Ascending aorta (tissue), 2 donors: ENCODE results near the gene PYGB. TPM values are rescaled to one million over a fixed set of nuclear protein-coding genes. Genes with fewer than 3 reads are reported as not detected.
A peak's percentile ranks its signal among the peaks of the same experiment; 100 is the strongest.

ENCODE experiments used
- DNase-seq, 2 donors: peaks; one replicate each; pipeline ENCODE4 v3.0.0-alpha.2; 2019; ENCODE audit warnings: low spot score in 2 of 2
- H3K27ac ChIP-seq, 2 donors: fragments of 200-600 bp; sonication (generic); one replicate each; pipeline ENCODE4 v1.5.1; 2016 to 2017; ENCODE audit warnings: mild to moderate bottlenecking in 1 of 2
- H3K27me3 ChIP-seq: fragments of 200-600 bp; sonication (generic); one replicate; pipeline ENCODE4 v1.5.1; 2017
- H3K36me3 ChIP-seq, 2 donors: fragments of 200-600 bp; sonication (generic); one replicate each; pipeline ENCODE4 v1.5.1; 2016
- H3K4me1 ChIP-seq, 2 donors: fragments of 200-600 bp; sonication (generic); one replicate each; pipeline ENCODE4 v1.5.1; 2016 to 2017; ENCODE audit warnings: mild to moderate bottlenecking in 1 of 2
- H3K4me3 ChIP-seq, 2 donors: fragments of 200-600 bp; sonication (generic); one replicate each; pipeline ENCODE4 v1.5.1; 2016 to 2017; ENCODE audit warnings: mild to moderate bottlenecking in 1 of 2
- H3K9me3 ChIP-seq, 2 donors: fragments of 200-600 bp; sonication (generic); one replicate each; pipeline ENCODE4 v1.5.1; 2016
- intact Hi-C: fragments of 100-400 bp; cut with DNase I; formaldehyde crosslinking; loops from one replicate; pipeline ENCODE4 v1.15.1; 2023
- total RNA-seq: library from RNA; depleted of rRNA; stranded (reverse); fragments of >200 nt; gene quantifications from one replicate; pipeline ENCODE4 v1.1.0, GENCODE V29; 2016
- TF ChIP-seq, protein P1 (sequence below), 3 experiments: fragments of 200-600 bp in 2 of 3; fragments of 450-650 bp in 1 of 3; sonication (generic) in 2 of 3; IDR thresholded peaks; one replicate each; pipeline ENCODE4 v1.5.1; 2016 to 2019; ENCODE audit warnings: antibody characterized with exemption in 3 of 3, mild to moderate bottlenecking in 1 of 3, moderate library complexity in 1 of 3

Gene PYGB
- total RNA-seq, 1 donor from 2014 or later, result 125 TPM

DNA sequence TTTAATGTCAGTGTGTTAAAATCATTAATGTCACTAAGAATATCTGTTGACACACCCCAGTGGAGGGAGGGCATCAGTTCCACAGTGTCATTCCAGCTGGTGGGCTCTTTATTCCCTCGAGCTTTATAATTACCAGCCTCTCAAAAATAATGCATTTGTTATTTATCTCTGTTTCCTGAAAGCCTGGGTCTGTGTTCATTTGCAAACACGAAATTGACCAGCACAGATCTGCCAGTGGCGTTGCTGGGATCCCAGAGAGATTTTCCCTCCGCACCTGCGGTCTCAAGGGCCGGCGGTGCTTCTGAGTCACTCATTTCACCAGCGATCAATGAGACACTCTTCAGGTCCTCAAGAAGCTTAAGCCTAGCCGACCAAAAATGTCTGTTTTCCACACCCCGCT is 5.7 kb upstream of the PYGB start:
- H3K4me3 ChIP-seq, result no peak overlapping the region
- intact Hi-C loops, result loop anchor here (10.0 kb wide), 1 partner anchor 293 kb away; no protein-coding TSS in a partner anchor
- no peaks in the 10 kb centered on the region for H3K36me3 ChIP-seq
- H3K27ac ChIP-seq, result no peak overlapping the region
- peaks cover 21 to 36% of the 10 kb centered on the region in 2 donors for H3K4me1 ChIP-seq
- H3K27me3 ChIP-seq, result no peaks in the 10 kb centered on the region
- TF ChIP-seq, protein P1, sequence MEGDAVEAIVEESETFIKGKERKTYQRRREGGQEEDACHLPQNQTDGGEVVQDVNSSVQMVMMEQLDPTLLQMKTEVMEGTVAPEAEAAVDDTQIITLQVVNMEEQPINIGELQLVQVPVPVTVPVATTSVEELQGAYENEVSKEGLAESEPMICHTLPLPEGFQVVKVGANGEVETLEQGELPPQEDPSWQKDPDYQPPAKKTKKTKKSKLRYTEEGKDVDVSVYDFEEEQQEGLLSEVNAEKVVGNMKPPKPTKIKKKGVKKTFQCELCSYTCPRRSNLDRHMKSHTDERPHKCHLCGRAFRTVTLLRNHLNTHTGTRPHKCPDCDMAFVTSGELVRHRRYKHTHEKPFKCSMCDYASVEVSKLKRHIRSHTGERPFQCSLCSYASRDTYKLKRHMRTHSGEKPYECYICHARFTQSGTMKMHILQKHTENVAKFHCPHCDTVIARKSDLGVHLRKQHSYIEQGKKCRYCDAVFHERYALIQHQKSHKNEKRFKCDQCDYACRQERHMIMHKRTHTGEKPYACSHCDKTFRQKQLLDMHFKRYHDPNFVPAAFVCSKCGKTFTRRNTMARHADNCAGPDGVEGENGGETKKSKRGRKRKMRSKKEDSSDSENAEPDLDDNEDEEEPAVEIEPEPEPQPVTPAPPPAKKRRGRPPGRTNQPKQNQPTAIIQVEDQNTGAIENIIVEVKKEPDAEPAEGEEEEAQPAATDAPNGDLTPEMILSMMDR (IDR thresholded peaks at IDR 0.05), result no peak
- peak in 1 of 2 donors; percentile 39 for DNase-seq
- H3K9me3 ChIP-seq, result no peaks in the 10 kb centered on the region

DNA sequence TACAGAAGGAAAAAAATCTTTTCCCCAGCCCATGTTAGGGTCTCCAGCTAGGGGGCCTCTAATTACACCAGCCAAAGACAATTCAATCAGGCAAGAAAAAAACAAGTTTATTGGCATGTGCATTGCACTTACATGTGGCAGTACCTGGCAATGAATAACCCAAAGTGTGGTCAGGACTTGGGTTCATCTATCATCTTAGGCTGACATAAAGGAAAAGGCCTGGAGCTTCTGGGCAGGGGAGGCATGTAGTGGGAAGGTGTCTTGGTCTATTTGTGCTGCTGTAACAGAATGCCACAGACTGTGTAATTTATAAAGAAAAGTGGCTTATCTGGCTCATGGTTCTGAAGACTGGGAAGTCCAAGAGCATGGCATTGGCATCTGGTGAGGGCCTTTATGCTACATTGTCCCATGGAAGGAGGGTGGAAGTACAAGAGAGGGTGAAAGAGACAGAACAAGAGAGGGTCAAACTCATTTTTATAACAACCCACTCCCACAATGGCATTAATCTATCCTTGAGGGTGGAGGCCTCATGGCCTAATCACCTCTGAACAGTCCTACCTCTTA is 4.4 kb upstream of the PYGB start:
- no peak for DNase-seq
- Histone ChIP-seq H3K4me1 (peaks cover 13 to 26% of the 10 kb centered on the region in 2 donors), H3K9me3 (no peaks in the 10 kb centered on the region), H3K4me3 (no peak overlapping the region), H3K36me3 (no peaks in the 10 kb centered on the region), H3K27me3 (no peaks in the 10 kb centered on the region), H3K27ac (no peak overlapping the region)
- intact Hi-C loops, result loop anchor here (10.0 kb wide), 1 partner anchor 291 kb away; no protein-coding TSS in a partner anchor
- TF ChIP-seq, protein P1 (IDR thresholded peaks at IDR 0.05), result no peak

DNA sequence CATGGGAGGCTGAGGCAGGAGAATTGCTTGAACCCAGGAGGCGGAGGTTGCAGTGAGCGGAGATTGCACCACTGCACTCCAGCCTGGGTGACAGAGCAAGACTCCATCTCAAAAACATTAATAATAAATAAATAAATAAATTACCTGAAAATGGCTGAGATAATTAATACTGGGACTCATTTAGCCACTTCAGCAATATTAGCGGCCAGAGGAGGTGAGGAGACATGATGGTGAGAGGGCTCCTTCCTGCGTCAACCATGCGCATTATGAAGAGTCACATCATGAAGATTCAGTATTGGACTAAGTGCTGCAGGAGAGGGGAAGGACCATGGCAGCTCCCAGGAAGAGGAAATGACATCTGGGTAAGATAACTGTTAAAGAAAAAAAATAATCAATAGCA is 2.9 kb upstream of the PYGB start:
- Histone ChIP-seq H3K27ac (no peak overlapping the region), H3K36me3 (no peaks in the 10 kb centered on the region), H3K9me3 (no peaks in the 10 kb centered on the region), H3K27me3 (no peaks in the 10 kb centered on the region), H3K4me3 (no peak overlapping the region), H3K4me1 (peaks cover 6 to 15% of the 10 kb centered on the region in 2 donors)
- peak in 1 of 2 donors; percentile 38 for DNase-seq
- TF ChIP-seq, protein P1 (IDR thresholded peaks at IDR 0.05), result no peak
- intact Hi-C loops, result loop anchor here (5.0 to 10.0 kb wide), 3 partner anchors 47 to 290 kb away; partner anchors contain the start of gene ACSS1

DNA sequence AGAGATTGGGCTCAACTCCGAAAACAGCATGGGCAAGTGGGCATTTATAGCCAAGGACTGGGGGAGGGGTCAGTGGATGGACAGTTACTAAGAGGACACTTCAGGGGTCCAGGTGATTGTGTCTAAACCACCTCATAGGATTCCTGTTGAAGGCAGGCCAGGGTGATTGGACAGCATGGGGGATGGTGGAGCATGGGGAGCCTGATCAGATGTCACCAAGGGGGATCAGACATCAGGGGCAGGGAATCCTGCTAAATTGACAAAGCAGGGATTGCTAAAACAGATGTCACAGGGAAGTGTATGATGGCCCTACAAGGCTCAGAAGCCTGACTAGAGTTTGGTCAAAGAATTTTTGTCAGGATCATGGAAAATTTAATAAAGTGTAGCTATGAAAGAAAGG is 2.4 kb upstream of the PYGB start:
- TF ChIP-seq, protein P1 (IDR thresholded peaks at IDR 0.05), result no peak
- Histone ChIP-seq H3K36me3 (no peaks in the 10 kb centered on the region), H3K4me1 (peaks cover 11 to 16% of the 10 kb centered on the region in 2 donors), H3K27me3 (no peaks in the 10 kb centered on the region), H3K9me3 (no peaks in the 10 kb centered on the region), H3K27ac (no peak overlapping the region), H3K4me3 (no peak overlapping the region)
- peak in 1 of 2 donors; percentile 47 for DNase-seq
- intact Hi-C loops, result loop anchor here (5.0 to 10.0 kb wide), 3 partner anchors 47 to 289 kb away; partner anchors contain the start of gene ACSS1

DNA sequence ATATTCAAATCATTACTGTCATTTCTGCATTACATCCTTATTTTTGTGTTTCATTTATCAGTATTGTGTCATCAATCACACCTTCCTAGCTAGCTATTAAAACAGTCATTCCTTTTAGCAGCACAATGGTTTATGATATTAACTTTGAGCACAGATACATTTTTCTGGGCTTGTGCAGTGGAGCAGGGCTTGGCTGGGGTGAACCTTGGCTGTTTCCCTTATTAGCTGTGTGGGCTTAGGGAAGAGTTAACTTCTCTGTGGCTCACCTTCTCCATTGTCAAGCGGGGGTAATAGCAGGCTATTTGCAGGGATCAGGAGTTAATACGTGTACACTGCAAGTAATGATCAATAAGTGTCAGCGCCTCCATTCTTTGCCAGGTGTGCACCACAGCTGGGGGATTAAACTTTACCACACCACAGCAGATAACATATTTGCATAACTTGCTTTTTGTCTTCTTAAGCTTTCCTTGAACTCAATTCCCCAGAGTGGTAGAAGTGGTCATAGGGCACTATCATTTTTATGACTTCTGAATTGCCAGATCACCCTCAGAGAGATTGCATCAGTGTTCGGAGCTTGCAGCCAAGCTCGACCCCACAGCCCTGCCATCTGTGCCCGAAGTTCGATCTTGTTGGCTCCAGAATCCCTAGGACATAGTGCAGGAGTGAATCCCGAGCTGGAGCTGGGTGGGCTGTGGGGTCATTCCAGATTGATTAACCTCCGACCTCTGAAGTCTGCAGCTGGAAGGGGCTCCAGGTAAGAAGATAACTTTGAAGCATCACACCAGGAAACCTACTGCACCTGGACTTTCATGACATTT is 1.5 kb upstream of the PYGB start:
- Histone ChIP-seq H3K4me1 (peaks cover 12 to 25% of the 10 kb centered on the region in 2 donors), H3K9me3 (no peaks in the 10 kb centered on the region), H3K27ac (peak overlapping the region; percentile 94 to 98), H3K4me3 (peak overlapping the region; percentile 77 to 98), H3K27me3 (no peaks in the 10 kb centered on the region), H3K36me3 (no peaks in the 10 kb centered on the region)
- intact Hi-C loops, result loop anchor here (5.0 to 10.0 kb wide), 3 partner anchors 46 to 288 kb away; partner anchors contain the start of gene ACSS1
- TF ChIP-seq, protein P1 (IDR thresholded peaks at IDR 0.05), result no peak
- DNase-seq, result peak in 1 of 2 donors; percentile 48
